GM12872 (cell line): ENCODE results near the gene ADAM15.
A peak's percentile ranks its signal among the peaks of the same experiment; 100 is the strongest.

Source experiments
- TF ChIP-seq, protein P1 (sequence below): IDR thresholded peaks from 3 replicates; pipeline ENCODE4 v1.5.1; 2011; ENCODE audit warnings: low read depth, mild to moderate bottlenecking, low read length, moderate library complexity; ENCODE audit not compliant: insufficient read depth

ADAM15 gene

GRCh38 chr1:155092641-155093040, 41.5 kb downstream of the ADAM15 start:
- TF ChIP-seq, protein P1, sequence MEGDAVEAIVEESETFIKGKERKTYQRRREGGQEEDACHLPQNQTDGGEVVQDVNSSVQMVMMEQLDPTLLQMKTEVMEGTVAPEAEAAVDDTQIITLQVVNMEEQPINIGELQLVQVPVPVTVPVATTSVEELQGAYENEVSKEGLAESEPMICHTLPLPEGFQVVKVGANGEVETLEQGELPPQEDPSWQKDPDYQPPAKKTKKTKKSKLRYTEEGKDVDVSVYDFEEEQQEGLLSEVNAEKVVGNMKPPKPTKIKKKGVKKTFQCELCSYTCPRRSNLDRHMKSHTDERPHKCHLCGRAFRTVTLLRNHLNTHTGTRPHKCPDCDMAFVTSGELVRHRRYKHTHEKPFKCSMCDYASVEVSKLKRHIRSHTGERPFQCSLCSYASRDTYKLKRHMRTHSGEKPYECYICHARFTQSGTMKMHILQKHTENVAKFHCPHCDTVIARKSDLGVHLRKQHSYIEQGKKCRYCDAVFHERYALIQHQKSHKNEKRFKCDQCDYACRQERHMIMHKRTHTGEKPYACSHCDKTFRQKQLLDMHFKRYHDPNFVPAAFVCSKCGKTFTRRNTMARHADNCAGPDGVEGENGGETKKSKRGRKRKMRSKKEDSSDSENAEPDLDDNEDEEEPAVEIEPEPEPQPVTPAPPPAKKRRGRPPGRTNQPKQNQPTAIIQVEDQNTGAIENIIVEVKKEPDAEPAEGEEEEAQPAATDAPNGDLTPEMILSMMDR = no peak

DNA sequence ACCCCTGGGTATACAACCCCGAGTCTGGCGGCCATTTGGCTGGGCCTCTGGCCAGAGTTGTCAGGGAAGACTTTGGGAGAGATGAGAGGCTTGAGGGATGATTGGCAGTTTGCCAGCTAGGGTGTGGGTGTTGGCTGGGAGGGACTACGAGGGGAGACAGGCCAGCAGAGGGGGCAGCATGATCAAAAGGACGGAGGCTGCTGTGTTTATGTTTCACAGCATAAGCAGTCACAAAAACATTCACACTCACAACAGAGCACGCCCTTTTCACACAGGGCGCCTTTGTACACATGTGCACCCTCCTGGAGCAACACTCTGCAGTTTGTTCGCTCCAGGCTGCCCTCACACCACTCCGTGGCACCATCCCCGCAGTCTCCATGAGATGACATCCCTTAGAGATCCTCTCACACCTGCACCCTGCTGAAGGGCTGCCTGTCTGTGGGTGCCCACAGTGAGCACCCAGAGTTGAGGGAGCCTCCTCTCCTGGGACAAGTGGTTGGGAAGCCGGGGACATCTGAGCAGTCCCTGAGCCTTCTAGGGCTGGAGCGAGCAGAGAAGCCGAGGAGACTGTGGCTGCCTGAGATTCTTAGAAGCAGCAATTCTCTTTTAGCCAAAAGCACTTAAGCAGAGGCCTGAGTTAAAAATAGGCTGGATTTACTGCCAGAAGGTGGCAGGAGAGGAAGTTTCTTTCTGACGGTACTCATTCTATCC, 43.0 kb downstream of the ADAM15 start:
- TF ChIP-seq, protein P1 = 0 out of 3 replicates have a peak, but pooled peaks have one; percentile 33

DNA sequence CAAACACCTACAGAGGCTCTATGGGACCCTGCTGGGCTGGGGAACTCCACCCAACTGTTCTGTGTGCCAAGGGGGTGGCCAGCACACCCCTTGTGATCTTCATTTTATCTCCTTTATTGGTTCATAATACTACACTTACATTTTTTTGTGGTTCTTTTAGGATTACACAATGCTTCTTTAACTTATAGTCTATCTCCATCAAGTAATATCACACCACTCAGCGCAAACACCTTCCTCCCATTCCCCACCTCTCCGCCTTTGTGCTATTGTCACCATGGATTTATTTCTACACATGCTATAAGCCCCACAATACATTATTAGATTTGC, 43.5 kb downstream of the ADAM15 start:
- TF ChIP-seq, protein P1 = no peak

DNA sequence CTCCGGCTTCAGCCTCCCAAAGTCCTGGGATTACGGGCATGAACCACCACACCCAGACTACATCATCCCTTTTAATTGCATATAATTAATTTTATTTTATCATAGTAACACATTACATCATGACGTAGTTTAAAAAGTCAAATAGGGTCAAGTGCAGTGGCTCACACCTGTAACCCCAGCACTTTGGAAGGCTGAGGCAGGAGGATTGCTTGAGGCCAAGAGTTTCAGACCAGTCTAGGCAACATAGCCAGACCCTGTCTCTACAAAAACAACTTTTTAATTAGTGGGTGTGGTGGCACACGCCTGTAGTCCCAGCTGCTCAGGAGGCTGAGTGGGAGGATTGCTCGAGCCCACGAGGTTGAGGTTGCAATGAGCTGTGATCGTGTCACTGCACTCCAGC, 48.2 kb downstream of the ADAM15 start:
- TF ChIP-seq, protein P1 = no peak

GRCh38 chr1:155103325-155103724, 52.2 kb downstream of the ADAM15 start:
- TF ChIP-seq, protein P1 = no peak

- TF ChIP-seq, protein P1 = no peak
These were observed 53.8 kb downstream of the ADAM15 start for GRCh38 chr1:155104605-155105534.

DNA sequence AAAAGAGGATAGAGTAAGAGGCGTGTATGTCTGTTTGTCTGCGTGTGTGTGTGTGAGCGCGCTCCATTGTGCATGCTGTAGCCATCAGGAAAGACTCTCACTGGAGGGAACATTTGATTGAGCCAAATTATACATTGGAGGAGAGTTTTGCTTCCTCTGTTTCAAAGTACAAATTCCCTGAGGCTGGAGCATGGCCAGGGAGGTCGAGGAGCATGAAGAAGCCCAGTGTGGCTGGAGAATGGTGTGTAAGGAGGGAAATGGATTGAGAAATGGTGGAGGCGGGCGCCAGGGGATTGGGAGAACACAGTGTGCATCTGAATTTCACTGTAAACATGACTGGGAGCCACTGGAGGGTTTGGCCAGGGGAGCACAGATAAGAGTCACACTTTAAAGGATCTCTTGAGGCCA, 54.5 kb downstream of the ADAM15 start:
- TF ChIP-seq, protein P1 = no peak
